Neutrophil (primary cell): Measurements from ENCODE around the gene FAM120AOS.

ENCODE experiments used
- H3K27ac ChIP-seq: fragments of 200-600 bp; sonication (generic); 2 replicates; pipeline ENCODE4 v1.5.1; 2016; ENCODE audit warnings: mild to moderate bottlenecking, moderate library complexity
- H3K27me3 ChIP-seq: fragments of 200-600 bp; sonication (generic); 2 replicates; pipeline ENCODE4 v1.6.0; 2016; ENCODE audit warnings: mild to moderate bottlenecking
- H3K36me3 ChIP-seq: fragments of 200-600 bp; sonication (generic); 2 replicates; pipeline ENCODE4 v1.5.1; 2017
- H3K4me1 ChIP-seq, 2 experiments: fragments of 200-600 bp in 1 of 2; sonication (generic) in 1 of 2; 1 replicate in 1 of 2; 2 replicates in 1 of 2; pipeline versions ENCODE4 v1.5.1 to v1.6.1; 2013 to 2016; ENCODE audit warnings: low read depth in 1 of 2, low read length in 1 of 2, mild to moderate bottlenecking in 1 of 2, moderate library complexity in 1 of 2; ENCODE audit not compliant: control insufficient read depth in 1 of 2, insufficient read depth in 1 of 2
- H3K4me3 ChIP-seq, 2 experiments: fragments of 200-600 bp in 1 of 2; sonication (generic) in 1 of 2; 1 replicate in 1 of 2; 2 replicates in 1 of 2; pipeline ENCODE4 v1.5.1; 2013 to 2016; ENCODE audit warnings: low read depth in 1 of 2, low read length in 1 of 2, mild to moderate bottlenecking in 1 of 2, moderate library complexity in 1 of 2
- H3K9me3 ChIP-seq: fragments of 200-600 bp; sonication (generic); 2 replicates; pipeline ENCODE4 v1.5.1; 2016
- TF ChIP-seq, protein P1 (sequence below): fragments of 200-600 bp; sonication (generic); IDR thresholded peaks from 2 replicates; pipeline ENCODE4 v1.5.1; 2016; ENCODE audit warnings: antibody characterized with exemption

FAM120AOS gene

DNA sequence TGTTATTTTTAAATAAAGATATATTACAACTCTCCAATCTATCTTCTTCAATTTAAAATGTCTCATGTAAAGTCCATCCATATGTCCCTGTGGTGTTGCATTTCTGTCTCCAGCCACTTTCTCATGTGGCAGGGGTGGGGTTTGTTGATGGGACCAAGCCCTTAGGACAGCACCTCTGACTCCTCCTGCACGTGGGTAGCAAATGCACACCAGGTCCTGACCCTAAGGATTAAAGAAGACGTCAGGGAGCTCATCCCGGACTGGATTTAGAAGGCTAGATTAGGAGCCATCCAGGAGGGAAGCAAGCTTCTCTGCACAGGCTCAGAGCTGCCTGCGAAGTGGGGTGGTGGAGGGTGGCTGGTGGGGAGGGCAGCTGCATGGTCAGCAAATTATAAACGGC lies 38.9 kb upstream of the FAM120AOS start:
- H3K36me3 ChIP-seq = peaks cover 12% of the 10 kb centered on the region
- TF ChIP-seq, protein P1, sequence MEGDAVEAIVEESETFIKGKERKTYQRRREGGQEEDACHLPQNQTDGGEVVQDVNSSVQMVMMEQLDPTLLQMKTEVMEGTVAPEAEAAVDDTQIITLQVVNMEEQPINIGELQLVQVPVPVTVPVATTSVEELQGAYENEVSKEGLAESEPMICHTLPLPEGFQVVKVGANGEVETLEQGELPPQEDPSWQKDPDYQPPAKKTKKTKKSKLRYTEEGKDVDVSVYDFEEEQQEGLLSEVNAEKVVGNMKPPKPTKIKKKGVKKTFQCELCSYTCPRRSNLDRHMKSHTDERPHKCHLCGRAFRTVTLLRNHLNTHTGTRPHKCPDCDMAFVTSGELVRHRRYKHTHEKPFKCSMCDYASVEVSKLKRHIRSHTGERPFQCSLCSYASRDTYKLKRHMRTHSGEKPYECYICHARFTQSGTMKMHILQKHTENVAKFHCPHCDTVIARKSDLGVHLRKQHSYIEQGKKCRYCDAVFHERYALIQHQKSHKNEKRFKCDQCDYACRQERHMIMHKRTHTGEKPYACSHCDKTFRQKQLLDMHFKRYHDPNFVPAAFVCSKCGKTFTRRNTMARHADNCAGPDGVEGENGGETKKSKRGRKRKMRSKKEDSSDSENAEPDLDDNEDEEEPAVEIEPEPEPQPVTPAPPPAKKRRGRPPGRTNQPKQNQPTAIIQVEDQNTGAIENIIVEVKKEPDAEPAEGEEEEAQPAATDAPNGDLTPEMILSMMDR = no peak
- no peak overlapping the region for H3K4me3 ChIP-seq
- H3K9me3 ChIP-seq = no peaks in the 10 kb centered on the region
- H3K27me3 ChIP-seq = no peaks in the 10 kb centered on the region
- peaks cover 33 to 49% of the 10 kb centered on the region in 2 experiments for H3K4me1 ChIP-seq
- peak overlapping the region; percentile 71 for H3K27ac ChIP-seq

DNA sequence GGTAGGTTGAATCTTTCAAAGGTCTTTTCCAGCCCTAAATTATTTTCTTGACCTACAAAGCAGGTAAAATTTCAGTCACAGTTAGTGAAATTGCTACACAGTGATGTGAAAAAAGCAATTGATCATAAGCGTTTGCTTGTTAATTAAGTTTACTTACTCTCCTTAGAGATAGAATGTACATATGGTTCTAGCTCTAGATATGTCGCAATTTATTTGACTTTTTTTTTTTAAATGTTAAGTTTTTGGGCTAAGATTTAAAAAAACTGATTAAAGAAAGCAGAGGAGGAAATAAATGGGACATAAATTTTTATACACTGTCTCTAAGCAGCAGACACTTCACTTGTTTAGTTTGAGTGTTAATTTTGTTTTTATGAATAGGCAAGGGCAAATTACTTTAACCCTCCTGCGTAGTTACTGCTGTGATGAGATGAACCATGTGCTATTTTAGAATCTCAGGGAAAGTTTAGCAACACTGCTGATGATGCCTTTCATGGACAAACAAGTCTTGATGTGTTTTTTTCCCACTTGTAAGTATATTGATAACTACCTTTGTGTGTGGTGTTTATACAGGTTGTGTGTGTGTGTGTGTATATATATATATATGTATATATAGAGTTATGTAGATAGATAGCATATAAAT lies 38.3 kb upstream of the FAM120AOS start:
- Histone ChIP-seq H3K9me3 (no peaks in the 10 kb centered on the region), H3K4me1 (peaks cover 33 to 49% of the 10 kb centered on the region in 2 experiments), H3K27me3 (no peaks in the 10 kb centered on the region), H3K27ac (peak overlapping the region; percentile 71), H3K4me3 (no peak overlapping the region), H3K36me3 (peaks cover 9% of the 10 kb centered on the region)
- TF ChIP-seq, protein P1 = no peak

DNA sequence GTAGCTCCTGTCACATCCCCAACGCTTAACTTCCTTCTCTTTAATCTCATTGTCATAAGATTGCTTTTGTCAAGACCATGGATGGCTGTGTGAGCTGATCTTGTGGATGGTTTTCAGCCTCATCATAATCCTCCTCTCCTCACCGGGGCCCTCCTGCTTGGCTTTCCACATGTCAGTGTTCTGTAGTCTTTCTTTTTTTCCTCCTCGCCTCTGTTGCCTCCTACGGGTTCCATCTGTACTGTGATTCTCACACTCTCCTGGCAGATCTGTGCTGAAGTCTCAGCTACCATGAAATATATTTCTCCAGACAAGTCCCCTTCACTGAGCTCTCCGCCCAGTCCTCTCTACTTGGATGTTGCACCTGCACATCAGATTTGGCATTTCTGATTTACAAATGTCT lies 34.9 kb upstream of the FAM120AOS start:
- H3K36me3 ChIP-seq = peaks cover 15% of the 10 kb centered on the region
- no peaks in the 10 kb centered on the region for H3K9me3 ChIP-seq
- H3K4me3 ChIP-seq = no peak overlapping the region
- no peaks in the 10 kb centered on the region for H3K27me3 ChIP-seq
- H3K27ac ChIP-seq = peak overlapping the region; percentile 20
- TF ChIP-seq, protein P1 = no peak
- H3K4me1 ChIP-seq = peaks cover 18 to 23% of the 10 kb centered on the region in 2 experiments

DNA sequence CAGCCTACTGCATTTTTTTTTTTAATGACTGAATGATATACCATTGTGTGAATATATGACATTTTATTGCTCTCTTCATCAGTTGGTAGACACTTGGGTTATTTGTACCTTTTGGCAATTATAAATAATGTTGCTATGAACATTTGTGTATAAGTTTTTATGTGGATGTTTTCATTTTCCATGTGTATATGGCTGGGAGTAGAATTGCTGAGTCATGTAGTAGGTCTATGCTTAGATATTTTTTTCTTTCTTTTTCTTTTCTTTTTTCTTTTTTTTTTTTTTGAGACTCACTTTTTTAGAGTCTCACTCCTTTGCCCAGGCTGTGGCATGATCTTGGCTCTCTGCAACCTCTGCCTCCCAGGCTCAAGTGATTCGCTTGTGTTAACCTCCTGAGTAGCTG lies 32.9 kb upstream of the FAM120AOS start:
- no peaks in the 10 kb centered on the region for H3K27me3 ChIP-seq
- TF ChIP-seq, protein P1 = no peak
- H3K4me3 ChIP-seq = no peak overlapping the region
- peaks cover 15% of the 10 kb centered on the region for H3K36me3 ChIP-seq
- peaks cover 7 to 8% of the 10 kb centered on the region in 2 experiments for H3K4me1 ChIP-seq
- peak overlapping the region; percentile 47 for H3K27ac ChIP-seq
- H3K9me3 ChIP-seq = no peaks in the 10 kb centered on the region

DNA sequence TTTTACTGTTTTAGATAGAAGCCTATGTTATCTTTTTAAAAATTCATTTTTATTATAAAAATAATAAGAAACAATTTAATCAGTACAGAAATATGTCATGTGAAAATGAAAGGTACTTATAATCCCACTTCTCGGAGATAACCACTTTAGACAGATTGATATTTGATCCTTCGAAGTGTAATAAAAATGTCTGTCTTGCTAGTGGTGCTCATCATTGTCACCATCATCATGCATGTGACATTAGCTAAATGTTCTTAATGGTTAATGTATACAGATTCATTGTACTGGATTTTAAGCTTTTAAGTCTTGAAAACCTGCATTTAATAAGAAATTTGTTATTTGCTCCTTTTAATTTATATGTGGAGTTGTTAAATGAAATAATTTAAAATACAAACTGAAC lies 30.1 kb upstream of the FAM120AOS start:
- Histone ChIP-seq H3K4me3 (no peak overlapping the region), H3K36me3 (peaks cover 15% of the 10 kb centered on the region), H3K9me3 (no peaks in the 10 kb centered on the region), H3K27me3 (no peaks in the 10 kb centered on the region), H3K27ac (no peak overlapping the region), H3K4me1 (peaks cover 10 to 13% of the 10 kb centered on the region in 2 experiments)
- TF ChIP-seq, protein P1 = no peak
